Gastrocnemius medialis (tissue), 4 donors: ENCODE measurements around the gene RAD51B.

Experiments
- POLR2A ChIP-seq, 2 donors: fragments of 450-650 bp; IDR thresholded peaks; one replicate each; pipeline ENCODE4 v1.6.1; 2017; ENCODE audit warnings: antibody characterized with exemption in 2 of 2, mild to moderate bottlenecking in 2 of 2, moderate library complexity in 2 of 2
- TF ChIP-seq, protein P1 (sequence below), 5 experiments: fragments of 450-650 bp in 3 of 5; fragments of 200-600 bp in 2 of 5; sonication (generic) in 2 of 5; IDR thresholded peaks in 4 of 5; conservative IDR thresholded peaks in 1 of 5; 1 replicate in 4 of 5; 2 replicates in 1 of 5; pipeline ENCODE4 v1.5.1; 2016 to 2019; ENCODE audit warnings: antibody characterized with exemption in 5 of 5, mild to moderate bottlenecking in 3 of 5, moderate library complexity in 3 of 5

GRCh38 chr14:68145036-68145435, 325.5 kb downstream of the RAD51B start:
- TF ChIP-seq, protein P1, sequence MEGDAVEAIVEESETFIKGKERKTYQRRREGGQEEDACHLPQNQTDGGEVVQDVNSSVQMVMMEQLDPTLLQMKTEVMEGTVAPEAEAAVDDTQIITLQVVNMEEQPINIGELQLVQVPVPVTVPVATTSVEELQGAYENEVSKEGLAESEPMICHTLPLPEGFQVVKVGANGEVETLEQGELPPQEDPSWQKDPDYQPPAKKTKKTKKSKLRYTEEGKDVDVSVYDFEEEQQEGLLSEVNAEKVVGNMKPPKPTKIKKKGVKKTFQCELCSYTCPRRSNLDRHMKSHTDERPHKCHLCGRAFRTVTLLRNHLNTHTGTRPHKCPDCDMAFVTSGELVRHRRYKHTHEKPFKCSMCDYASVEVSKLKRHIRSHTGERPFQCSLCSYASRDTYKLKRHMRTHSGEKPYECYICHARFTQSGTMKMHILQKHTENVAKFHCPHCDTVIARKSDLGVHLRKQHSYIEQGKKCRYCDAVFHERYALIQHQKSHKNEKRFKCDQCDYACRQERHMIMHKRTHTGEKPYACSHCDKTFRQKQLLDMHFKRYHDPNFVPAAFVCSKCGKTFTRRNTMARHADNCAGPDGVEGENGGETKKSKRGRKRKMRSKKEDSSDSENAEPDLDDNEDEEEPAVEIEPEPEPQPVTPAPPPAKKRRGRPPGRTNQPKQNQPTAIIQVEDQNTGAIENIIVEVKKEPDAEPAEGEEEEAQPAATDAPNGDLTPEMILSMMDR (IDR thresholded peaks at IDR 0.05 in 4 of 5, conservative IDR thresholded peaks at IDR 0.05 in 1 of 5), result no peak
- TF ChIP-seq POLR2A (IDR thresholded peaks at IDR 0.05), result no peak
